Measurements from ENCODE around the gene ZNFX1.

The ZNFX1 gene

GRCh38 chr20:49291200-49291599 is 13.3 kb upstream of the ZNFX1 start:
- no peak for DNase-seq

- no peak for DNase-seq
These were observed 12.8 kb upstream of the ZNFX1 start for GRCh38 chr20:49290608-49291191.

- DNase-seq, result no peak
These were observed 11.2 kb upstream of the ZNFX1 start for GRCh38 chr20:49288784-49289696.

- no peak for DNase-seq
These were observed 10.4 kb upstream of the ZNFX1 start for GRCh38 chr20:49288250-49288751.

- DNase-seq, result no peak
These were observed 9.8 kb upstream of the ZNFX1 start for GRCh38 chr20:49287555-49288249.

GRCh38 chr20:49286689-49287551 is 9.1 kb upstream of the ZNFX1 start:
- peak; percentile 56 to 67 for DNase-seq

- DNase-seq, result no peak
These were observed 8.1 kb upstream of the ZNFX1 start for GRCh38 chr20:49285813-49286494.

GRCh38 chr20:49285233-49285668 is 7.4 kb upstream of the ZNFX1 start:
- DNase-seq, result no peak

GRCh38 chr20:49284818-49285217 is 7.0 kb upstream of the ZNFX1 start:
- no peak for DNase-seq

- peak in 1 of 2 experiments; percentile 22 for DNase-seq
These were observed 6.1 kb upstream of the ZNFX1 start for GRCh38 chr20:49283703-49284625.

GRCh38 chr20:49283176-49283702 is 5.4 kb upstream of the ZNFX1 start:
- DNase-seq, result no peak

GRCh38 chr20:49282584-49283171 is 4.8 kb upstream of the ZNFX1 start:
- DNase-seq, result no peak

- DNase-seq, result no peak
These were observed 4.1 kb upstream of the ZNFX1 start for GRCh38 chr20:49281913-49282467.

GRCh38 chr20:49281059-49281912 is 3.4 kb upstream of the ZNFX1 start:
- peak; percentile 86 to 89 for DNase-seq

- DNase-seq, result no peak
These were observed 2.7 kb upstream of the ZNFX1 start for GRCh38 chr20:49280463-49281058.

GRCh38 chr20:49279677-49280462 is 2.0 kb upstream of the ZNFX1 start:
- peak in 1 of 2 experiments; percentile 34 for DNase-seq
